Psoas muscle (tissue), 8 donors: ENCODE data around the gene TMEM192. TPM values are rescaled to one million over a fixed set of nuclear protein-coding genes. Genes with fewer than 3 reads are reported as not detected.

Source experiments
- ATAC-seq, 4 donors: fragments of 200-7000 bp; cut with Tn5 transposase; one replicate each; pipeline ENCODE4 v1.9.1; 2020; ENCODE audit warnings: moderate library complexity in 3 of 4, mild to moderate bottlenecking in 2 of 4
- DNase-seq, 2 donors: peaks; one replicate each; pipeline ENCODE4 v3.0.0-alpha.2; 2020
- H3K27ac ChIP-seq: fragments of 200-600 bp; one replicate; pipeline ENCODE4 v1.8.0; 2022
- H3K27me3 ChIP-seq, 3 donors: fragments of 200-600 bp in 1 of 3; one replicate each; pipeline versions ENCODE4 v1.6.1 to v1.8.0; 2013 to 2022; ENCODE audit warnings: low read length in 2 of 3, mild to moderate bottlenecking in 2 of 3, moderate library complexity in 1 of 3; ENCODE audit not compliant: insufficient read depth in 3 of 3
- H3K36me3 ChIP-seq, 2 donors: fragments of 200-600 bp in 1 of 2; one replicate each; pipeline versions ENCODE4 v1.6.1 to v1.8.0; 2013 to 2022; ENCODE audit warnings: low read depth in 1 of 2, mild to moderate bottlenecking in 1 of 2, moderate library complexity in 1 of 2; ENCODE audit not compliant: insufficient read depth in 1 of 2
- H3K4me1 ChIP-seq: fragments of 200-600 bp; one replicate; pipeline ENCODE4 v1.8.0; 2022
- H3K4me3 ChIP-seq: fragments of 200-600 bp; one replicate; pipeline ENCODE4 v1.8.0; 2022; ENCODE audit warnings: mild to moderate bottlenecking
- H3K9me3 ChIP-seq: fragments of 200-600 bp; one replicate; pipeline ENCODE4 v1.8.0; 2022
- WGBS, 3 donors: extraction: QIAGEN DNeasy Blood & Tissue Kit; methylation state at CpG; one replicate each; pipeline versions ENCODE4 v1.1.6 to v1.1.7; 2013; 5-methylcytosine and 5-hydroxymethylcytosine counted together
- intact Hi-C, 2 donors: fragments of 100-400 bp; cut with DNase I; formaldehyde crosslinking; loops; one replicate each; pipeline versions ENCODE4 v1.11.0 to v1.14.2; 2022
- long read RNA-seq, 2 donors: library from polyadenylated mRNA; unstranded; transcript quantifications; one replicate each; pipeline ENCODE4 v2.0.0, GENCODE V29; 2021
- polyA plus RNA-seq, 3 donors: library from polyadenylated mRNA; stranded (reverse); fragments of 200-250 nt; gene quantifications; one replicate each; pipeline ENCODE4 v1.2.3, GENCODE V29; 2013
- total RNA-seq, 4 donors: library from RNA; stranded (reverse); fragmentation: NEBNext Ultra II Directional in 2 of 4; extraction: Animal tissue kit (Norgen Biotek cat#: 25700) in 2 of 4; gene quantifications; one replicate each; pipeline versions ENCODE4 v1.2.1 to v1.2.4, GENCODE V29; 2021 to 2023
- TF ChIP-seq, protein P1 (sequence below): fragments of 200-600 bp; IDR thresholded peaks from one replicate; pipeline ENCODE4 v1.8.0; 2022; ENCODE audit warnings: antibody characterized with exemption
- donor health status: healthy with polysubstance abuse.
- donor health status: DM: no; HTN: no; CAD: no; lungs with moderate emphysema.
- donor health status: Bipolar disorder and iron deficiency.
- donor health status: healthy.
- donor health status: DM: yes; HTN: yes; CAD: no.
- donor health status: DM: no; HTN: no; CAD: no.
- donor health status: DM: no; HTN: no; CAD: no.
- donor health status: DM: yes; HTN: yes; CAD: no.

Gene TMEM192
- total RNA-seq = 10 to 100 TPM; 13.5 to 16.3 (median 15.3) TPM
- 10 to 100 TPM in 1 of 3 donors, 1 to 10 TPM in 2; 4.4 to 16.0 (median 6.7) TPM for polyA plus RNA-seq
- long read RNA-seq, donor 1, full-length matches to known transcripts = 2 of 3 reads
- long read RNA-seq, donor 1, partial matches to known transcripts = 1 of 3 reads
- long read RNA-seq, donor 1, other reads (novel, unspliced or antisense) = 0 of 3 reads
- long read RNA-seq, donor 2, full-length matches to known transcripts = 12 of 19 reads
- long read RNA-seq, donor 2, partial matches to known transcripts = 3 of 19 reads
- long read RNA-seq, donor 2, other reads (novel, unspliced or antisense) = 4 of 19 reads

GRCh38 chr4:165112368-165113121 lies at the start of gene TMEM192:
Gene TMEM192, minus strand, starts transcription at chr4:165112860. Its CDS starts 87 bp downstream, at chr4:165112773.
- H3K36me3 ChIP-seq = no peaks in the 10 kb centered on the region
- intact Hi-C loops = loop anchor here in 1 of 2 donors (5.0 kb wide), 1 partner anchor 215 kb away; the partner anchor contains the start of gene MSMO1
- H3K4me3 ChIP-seq = peak within 1 kb of the TSS; percentile 98
- H3K27me3 ChIP-seq = no peaks in the 10 kb centered on the region
- no peaks in the 10 kb centered on the region for H3K9me3 ChIP-seq
- 0 to 1% (median 1%) methylated on average over 46 to 66 of the region's 66 CpGs for WGBS, 3 donors
- ATAC-seq (peak; percentile 99 to 100 (median 100)), DNase-seq (peak; percentile 90 to 96)
- H3K4me1 ChIP-seq = peaks cover 9% of the 10 kb centered on the region
- peak within 1 kb of the TSS; percentile 87 for H3K27ac ChIP-seq
- TF ChIP-seq, protein P1, sequence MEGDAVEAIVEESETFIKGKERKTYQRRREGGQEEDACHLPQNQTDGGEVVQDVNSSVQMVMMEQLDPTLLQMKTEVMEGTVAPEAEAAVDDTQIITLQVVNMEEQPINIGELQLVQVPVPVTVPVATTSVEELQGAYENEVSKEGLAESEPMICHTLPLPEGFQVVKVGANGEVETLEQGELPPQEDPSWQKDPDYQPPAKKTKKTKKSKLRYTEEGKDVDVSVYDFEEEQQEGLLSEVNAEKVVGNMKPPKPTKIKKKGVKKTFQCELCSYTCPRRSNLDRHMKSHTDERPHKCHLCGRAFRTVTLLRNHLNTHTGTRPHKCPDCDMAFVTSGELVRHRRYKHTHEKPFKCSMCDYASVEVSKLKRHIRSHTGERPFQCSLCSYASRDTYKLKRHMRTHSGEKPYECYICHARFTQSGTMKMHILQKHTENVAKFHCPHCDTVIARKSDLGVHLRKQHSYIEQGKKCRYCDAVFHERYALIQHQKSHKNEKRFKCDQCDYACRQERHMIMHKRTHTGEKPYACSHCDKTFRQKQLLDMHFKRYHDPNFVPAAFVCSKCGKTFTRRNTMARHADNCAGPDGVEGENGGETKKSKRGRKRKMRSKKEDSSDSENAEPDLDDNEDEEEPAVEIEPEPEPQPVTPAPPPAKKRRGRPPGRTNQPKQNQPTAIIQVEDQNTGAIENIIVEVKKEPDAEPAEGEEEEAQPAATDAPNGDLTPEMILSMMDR = peak; percentile 34

DNA sequence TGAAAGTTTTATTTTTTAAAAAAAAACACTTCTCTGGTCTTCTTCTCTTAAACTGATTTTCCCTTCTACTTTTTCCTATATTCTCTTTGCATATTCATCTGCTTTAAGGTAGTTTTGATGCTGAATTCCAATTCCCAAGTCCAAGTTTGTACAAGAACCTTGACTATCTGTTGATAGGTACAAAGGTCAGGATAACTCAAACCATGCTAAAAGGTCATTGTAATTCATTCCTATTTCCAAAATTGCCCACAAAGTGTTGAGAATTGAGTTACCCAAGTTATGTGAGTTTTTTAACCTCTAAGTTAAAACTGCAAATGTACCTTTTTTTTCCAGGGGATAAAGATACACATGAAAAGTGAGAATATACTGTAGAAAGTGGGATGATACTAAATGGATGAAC lies 46.1 kb upstream of the TMEM192 start:
- H3K4me1 ChIP-seq = no peaks in the 10 kb centered on the region
- no peaks in the 10 kb centered on the region for H3K27me3 ChIP-seq
- H3K27ac ChIP-seq = no peak overlapping the region
- DNase-seq (no peak), ATAC-seq (no peak)
- H3K36me3 ChIP-seq = no peaks in the 10 kb centered on the region
- no peaks in the 10 kb centered on the region for H3K9me3 ChIP-seq
- TF ChIP-seq, protein P1 = no peak
- H3K4me3 ChIP-seq = no peak overlapping the region
- intact Hi-C loops = no loop called here

DNA sequence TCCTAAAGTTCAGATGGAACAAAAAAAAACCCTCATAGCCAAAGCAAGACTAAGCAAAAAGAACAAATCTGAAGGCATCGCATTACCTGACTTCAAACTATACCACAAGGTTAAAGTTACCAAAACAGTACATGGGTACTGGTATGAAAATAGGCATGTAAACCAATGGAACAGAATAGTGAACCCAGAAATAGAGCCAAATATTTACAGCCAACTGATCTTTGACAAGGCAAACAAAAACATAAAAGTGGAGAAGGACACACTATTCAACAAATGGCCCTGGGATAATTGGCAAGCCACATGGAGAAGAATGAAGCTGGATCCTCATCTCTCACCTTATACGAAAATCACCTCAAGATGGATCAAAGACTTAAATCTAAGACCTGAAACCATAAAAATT lies 44.2 kb upstream of the TMEM192 start:
- intact Hi-C loops = no loop called here
- TF ChIP-seq, protein P1 = no peak
- no peaks in the 10 kb centered on the region for H3K36me3 ChIP-seq
- ATAC-seq = no peak
- no peak for DNase-seq
- H3K27ac ChIP-seq = no peak overlapping the region
- no peaks in the 10 kb centered on the region for H3K4me1 ChIP-seq
- no peaks in the 10 kb centered on the region for H3K9me3 ChIP-seq
- WGBS, 3 donors = 69 to 92% (median 90%) methylated on average over 2 of the region's 2 CpGs
- no peak overlapping the region for H3K4me3 ChIP-seq
- H3K27me3 ChIP-seq = no peaks in the 10 kb centered on the region

- TF ChIP-seq, protein P1 = no peak
- Histone ChIP-seq H3K4me1 (no peaks in the 10 kb centered on the region), H3K4me3 (no peak overlapping the region), H3K36me3 (no peaks in the 10 kb centered on the region), H3K27ac (no peak overlapping the region), H3K9me3 (no peaks in the 10 kb centered on the region), H3K27me3 (peaks cover 0 to 4% (median 0%) of the 10 kb centered on the region in 3 donors)
- no peak for DNase-seq
- intact Hi-C loops = no loop called here
- no peak for ATAC-seq
Observed at GRCh38 chr4:165154482-165154881, 41.8 kb upstream of the TMEM192 start.
